ENCODE results near the gene SVIL. TPM values are rescaled to one million over a fixed set of nuclear protein-coding genes. Genes with fewer than 3 reads are reported as not detected.
"Not testable (repeated sequence)": the region's sequence is repeated elsewhere in the genome, so short reads cannot be mapped to it uniquely, and the experiment has no call there.

The SVIL gene
- total RNA-seq, 3 donors from 2014 or later: 67.6 to 1,278 (median 86.0) TPM

DNA sequence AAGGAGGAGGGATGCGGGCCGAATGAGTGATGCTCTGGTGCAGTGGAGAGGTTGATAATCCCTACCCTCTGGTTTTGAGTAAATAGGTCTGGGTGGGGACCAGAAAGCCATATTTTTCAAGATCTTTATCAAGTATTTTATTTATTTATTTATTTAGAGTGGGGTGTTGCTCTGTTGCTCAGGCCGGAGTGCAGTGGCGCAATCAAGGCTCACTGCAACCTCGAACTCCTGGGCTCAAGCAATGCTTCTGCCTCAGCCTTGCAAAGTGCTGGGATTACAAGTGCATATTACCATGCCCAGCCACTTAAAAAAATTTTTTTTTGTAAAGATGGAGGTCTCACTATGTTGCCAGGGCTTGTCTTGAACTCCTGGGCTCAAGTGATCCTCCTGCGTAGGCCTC, 21.6 kb downstream of the SVIL start:
- no peak for DNase-seq
- Histone ChIP-seq H3K9me3 (no peaks in the 10 kb centered on the region), H3K4me1 (ENCODE audit: low read depth) (peaks cover 20% of the 10 kb centered on the region), H3K36me3 (ENCODE audit: low read depth) (no peaks in the 10 kb centered on the region), H3K4me3 (no peak overlapping the region)
- TF ChIP-seq, protein P1, sequence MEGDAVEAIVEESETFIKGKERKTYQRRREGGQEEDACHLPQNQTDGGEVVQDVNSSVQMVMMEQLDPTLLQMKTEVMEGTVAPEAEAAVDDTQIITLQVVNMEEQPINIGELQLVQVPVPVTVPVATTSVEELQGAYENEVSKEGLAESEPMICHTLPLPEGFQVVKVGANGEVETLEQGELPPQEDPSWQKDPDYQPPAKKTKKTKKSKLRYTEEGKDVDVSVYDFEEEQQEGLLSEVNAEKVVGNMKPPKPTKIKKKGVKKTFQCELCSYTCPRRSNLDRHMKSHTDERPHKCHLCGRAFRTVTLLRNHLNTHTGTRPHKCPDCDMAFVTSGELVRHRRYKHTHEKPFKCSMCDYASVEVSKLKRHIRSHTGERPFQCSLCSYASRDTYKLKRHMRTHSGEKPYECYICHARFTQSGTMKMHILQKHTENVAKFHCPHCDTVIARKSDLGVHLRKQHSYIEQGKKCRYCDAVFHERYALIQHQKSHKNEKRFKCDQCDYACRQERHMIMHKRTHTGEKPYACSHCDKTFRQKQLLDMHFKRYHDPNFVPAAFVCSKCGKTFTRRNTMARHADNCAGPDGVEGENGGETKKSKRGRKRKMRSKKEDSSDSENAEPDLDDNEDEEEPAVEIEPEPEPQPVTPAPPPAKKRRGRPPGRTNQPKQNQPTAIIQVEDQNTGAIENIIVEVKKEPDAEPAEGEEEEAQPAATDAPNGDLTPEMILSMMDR (IDR thresholded peaks at IDR 0.05): no peak
- no peak for ATAC-seq
- intact Hi-C loops (cut with DNase I, micrococcal nuclease): no loop called here

DNA sequence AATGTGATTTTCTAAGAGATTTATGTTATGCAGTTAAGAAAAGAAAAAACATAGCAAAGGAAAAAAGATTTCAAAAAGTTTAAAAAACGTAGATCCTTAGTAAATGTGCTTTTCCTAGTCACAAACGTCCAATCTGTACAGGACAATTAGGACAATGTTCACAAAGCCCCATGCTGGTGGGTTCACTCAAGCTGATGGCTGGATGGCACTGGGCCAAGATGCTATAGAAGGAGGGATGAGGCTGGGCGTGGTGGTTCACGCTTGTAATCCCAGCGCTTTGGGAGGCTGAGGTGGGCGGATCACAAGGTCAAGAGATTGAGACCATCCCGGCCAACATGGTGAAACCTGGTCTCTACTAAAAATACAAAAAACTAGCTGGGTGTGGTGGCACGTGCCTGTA, 22.1 kb downstream of the SVIL start:
- TF ChIP-seq, protein P1 (IDR thresholded peaks at IDR 0.05): no peak
- Histone ChIP-seq H3K4me3 (no peak overlapping the region), H3K36me3 (ENCODE audit: low read depth) (no peaks in the 10 kb centered on the region), H3K9me3 (no peaks in the 10 kb centered on the region), H3K4me1 (ENCODE audit: low read depth) (peaks cover 14% of the 10 kb centered on the region)
- ATAC-seq (no peak), DNase-seq (no peak)
- intact Hi-C loops (cut with DNase I, micrococcal nuclease): no loop called here

DNA sequence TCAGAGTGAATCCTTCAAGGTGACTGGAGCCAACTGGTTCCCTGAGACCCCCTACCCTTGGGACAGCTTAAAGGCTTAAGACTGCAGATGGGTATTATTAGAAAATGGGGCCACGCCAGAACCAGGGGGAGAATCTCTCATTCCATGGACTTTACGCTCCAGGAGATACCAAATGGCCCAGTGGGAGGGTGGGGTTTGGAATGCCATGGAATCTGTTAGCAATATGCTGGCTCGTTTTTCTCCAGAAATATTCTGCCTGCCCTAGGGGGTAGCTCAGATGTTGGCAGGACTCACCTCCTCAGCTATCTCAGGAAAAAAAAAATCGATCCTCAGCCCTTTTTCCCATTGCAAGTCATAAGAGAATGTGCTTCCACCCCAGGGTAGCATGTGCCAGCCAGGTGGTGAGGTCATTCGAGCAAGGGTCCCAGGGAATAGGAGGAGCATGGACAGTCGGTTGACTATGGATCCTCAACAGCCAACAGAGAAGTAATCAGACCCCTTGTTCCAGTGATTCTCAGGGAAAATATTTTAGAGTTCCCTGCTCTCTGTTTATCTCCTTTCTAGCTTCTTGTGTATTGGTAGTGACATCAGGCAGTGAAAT, 22.9 kb downstream of the SVIL start:
- no peaks in the 10 kb centered on the region for H3K36me3 ChIP-seq (ENCODE audit: low read depth)
- TF ChIP-seq, protein P1 (IDR thresholded peaks at IDR 0.05): no peak
- ATAC-seq (no peak), DNase-seq (no peak)
- no peaks in the 10 kb centered on the region for H3K9me3 ChIP-seq
- H3K4me3 ChIP-seq: no peak overlapping the region
- peaks cover 7% of the 10 kb centered on the region for H3K4me1 ChIP-seq (ENCODE audit: low read depth)
- intact Hi-C loops (cut with DNase I, micrococcal nuclease): no loop called here

DNA sequence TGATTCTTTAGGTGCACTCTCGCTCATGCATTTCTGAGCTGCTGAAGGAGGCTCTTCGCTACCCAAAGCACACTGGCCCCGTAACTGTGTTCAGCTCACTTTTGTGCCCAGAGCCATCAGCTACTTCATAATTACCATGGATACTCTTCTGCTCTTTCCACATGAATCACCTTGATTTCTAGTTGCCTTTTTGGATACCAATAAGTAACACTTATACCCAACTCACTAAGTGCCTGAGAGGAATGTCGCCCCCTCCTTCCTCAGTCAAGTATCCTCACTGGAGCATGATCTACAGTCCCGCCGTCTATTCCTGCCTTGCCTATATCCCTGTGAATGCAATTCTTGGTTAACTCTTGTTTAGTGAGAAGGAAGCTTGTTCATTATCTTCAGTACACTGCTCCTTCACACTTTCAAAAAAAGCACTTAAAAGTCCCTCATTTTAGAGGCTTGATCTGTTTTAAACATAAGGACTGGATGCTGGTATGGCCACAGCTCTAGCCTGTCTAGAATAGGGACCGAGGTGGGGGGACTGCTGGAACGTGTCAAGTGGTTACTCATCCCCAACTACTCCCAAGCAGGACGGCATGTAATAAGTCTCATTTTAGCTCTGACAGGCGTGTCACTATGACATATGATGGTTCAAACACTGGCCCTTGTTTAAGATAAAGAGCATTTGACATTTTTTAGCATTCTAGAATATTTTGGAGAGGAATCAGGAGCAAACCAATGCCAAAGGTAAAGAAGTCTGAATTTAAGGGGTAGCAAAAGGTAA, 23.7 kb downstream of the SVIL start:
- intact Hi-C loops (cut with DNase I, micrococcal nuclease): no loop called here
- TF ChIP-seq, protein P1 (IDR thresholded peaks at IDR 0.05): no peak
- ATAC-seq: no peak
- H3K4me1 ChIP-seq (ENCODE audit: low read depth): peaks cover under 1% of the 10 kb centered on the region
- H3K36me3 ChIP-seq (ENCODE audit: low read depth): no peaks in the 10 kb centered on the region
- H3K9me3 ChIP-seq: no peaks in the 10 kb centered on the region
- no peak overlapping the region for H3K4me3 ChIP-seq
- DNase-seq: no peak

DNA sequence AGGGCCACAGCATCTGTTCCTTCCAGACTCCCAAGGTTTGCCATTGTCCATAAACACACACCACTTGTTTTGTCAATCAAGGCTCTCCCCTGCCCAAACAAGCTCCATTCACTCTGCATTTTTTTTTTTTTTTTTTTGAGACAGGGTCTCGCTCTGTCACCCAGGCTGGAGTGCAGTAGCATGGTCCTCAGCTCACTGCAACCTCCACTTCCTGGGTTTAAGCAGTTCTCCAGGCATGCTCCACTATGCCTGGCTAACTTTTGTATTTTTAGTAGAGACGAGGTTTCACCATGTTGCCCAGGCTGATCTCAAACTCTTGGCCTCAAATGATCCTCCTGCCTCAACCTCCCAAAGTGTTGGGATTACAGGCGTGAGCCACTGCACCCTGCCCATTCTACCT, 24.4 kb downstream of the SVIL start:
- ATAC-seq; H3K4me1 ChIP-seq (ENCODE audit: low read depth); H3K9me3 ChIP-seq; DNase-seq; H3K36me3 ChIP-seq (ENCODE audit: low read depth); H3K4me3 ChIP-seq; intact Hi-C loops (cut with DNase I, micrococcal nuclease): not testable (repeated sequence)

DNA sequence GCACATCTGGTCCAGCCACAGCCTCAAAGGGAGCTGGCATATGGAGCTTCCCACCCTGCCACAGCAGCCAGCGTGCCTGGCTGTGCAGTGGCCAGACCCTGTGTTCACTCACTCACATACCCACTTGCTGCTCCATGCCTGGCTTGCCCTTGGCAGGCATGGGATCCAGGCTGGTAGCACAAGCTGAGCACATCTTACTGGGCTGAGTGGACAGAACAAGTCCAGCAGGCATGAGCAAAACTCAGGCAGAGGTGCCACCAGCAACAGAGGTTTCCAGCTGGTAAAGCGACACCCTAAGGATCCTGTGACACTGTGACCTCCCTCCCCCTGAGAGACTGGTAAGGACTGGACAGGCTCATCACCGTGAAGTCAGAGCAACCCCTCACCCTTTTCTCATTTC, 25.1 kb downstream of the SVIL start:
- H3K9me3 ChIP-seq: no peaks in the 10 kb centered on the region
- no peak for DNase-seq
- no peaks in the 10 kb centered on the region for H3K4me1 ChIP-seq (ENCODE audit: low read depth)
- no peaks in the 10 kb centered on the region for H3K36me3 ChIP-seq (ENCODE audit: low read depth)
- no peak overlapping the region for H3K4me3 ChIP-seq
- intact Hi-C loops (cut with DNase I, micrococcal nuclease): no loop called here
- no peak for ATAC-seq
- TF ChIP-seq, protein P1 (IDR thresholded peaks at IDR 0.05): no peak
